Testis (tissue), 3 donors: Measurements from ENCODE around the gene KIF26B. TPM values are rescaled to one million over a fixed set of nuclear protein-coding genes. Genes with fewer than 3 reads are reported as not detected.

ENCODE experiments used
- DNase-seq: peaks from one replicate; pipeline ENCODE4 v3.0.0-alpha.2; 2019
- H3K27ac ChIP-seq, 2 donors: fragments of 200-600 bp; sonication (generic); one replicate each; pipeline ENCODE4 v1.5.1; 2019
- H3K27me3 ChIP-seq: fragments of 200-600 bp; sonication (generic); one replicate; pipeline ENCODE4 v1.5.1; 2019
- H3K36me3 ChIP-seq: fragments of 200-600 bp; sonication (generic); one replicate; pipeline ENCODE4 v1.5.1; 2017; ENCODE audit warnings: low read depth; ENCODE audit errors: missing control alignments
- H3K4me1 ChIP-seq: fragments of 200-600 bp; sonication (generic); one replicate; pipeline ENCODE4 v1.5.1; 2019
- H3K4me3 ChIP-seq, 2 donors: fragments of 200-600 bp; sonication (generic); one replicate each; pipeline ENCODE4 v1.5.1; 2017 to 2019
- H3K9me3 ChIP-seq: fragments of 200-600 bp; sonication (generic); one replicate; pipeline ENCODE4 v1.5.1; 2017
- CTCF ChIP-seq, 3 experiments: fragments of 450-650 bp in 2 of 3; fragments of 200-600 bp in 1 of 3; sonication (generic) in 1 of 3; IDR thresholded peaks; one replicate each; pipeline ENCODE4 v1.5.1; 2016 to 2019; ENCODE audit warnings: antibody characterized with exemption in 3 of 3, mild to moderate bottlenecking in 2 of 3, moderate library complexity in 1 of 3
- POLR2A ChIP-seq: fragments of 450-650 bp; IDR thresholded peaks from one replicate; pipeline ENCODE4 v1.6.1; 2017; ENCODE audit warnings: antibody characterized with exemption, mild to moderate bottlenecking, moderate library complexity
- WGBS, 2 donors: methylation state at CpG; one replicate each; pipeline ENCODE4 v1.1.5; 2018; 5-methylcytosine and 5-hydroxymethylcytosine counted together
- intact Hi-C: fragments of 100-400 bp; cut with DNase I; formaldehyde crosslinking; loops from one replicate; pipeline ENCODE4 v1.15.1; 2023; ENCODE audit warnings: low total_unique reads
- polyA plus RNA-seq: library from polyadenylated mRNA; stranded (reverse); fragments of 350-450 nt; fragmentation: Illumina TruSeq; extraction: RNeasy Lipid Tissue Mini Kit (QIAGEN cat#74804); gene quantifications from one replicate; pipeline ENCODE4 v1.2.3, GENCODE V29; 2014; ENCODE audit warnings: low read depth, low replicate concordance; ENCODE audit not compliant: insufficient read depth
- total RNA-seq, 2 donors: library from RNA; depleted of rRNA; stranded (reverse); fragments of >200 nt; gene quantifications; one replicate each; pipeline ENCODE4 v1.2.3, GENCODE V29; 2016

Gene KIF26B
- total and polyA plus RNA-seq, 3 donors from 2014 or later = 3.0 to 4.8 (median 3.1) TPM

- H3K4me3 ChIP-seq = no peak overlapping the region
- no peak overlapping the region for H3K27ac ChIP-seq
- no peaks in the 10 kb centered on the region for H3K36me3 ChIP-seq
- no peaks in the 10 kb centered on the region for H3K27me3 ChIP-seq
- TF ChIP-seq CTCF (IDR thresholded peaks at IDR 0.05) = no peak
- TF ChIP-seq POLR2A = no peak
- no peaks in the 10 kb centered on the region for H3K9me3 ChIP-seq
- no peak for DNase-seq
- intact Hi-C loops = no loop called here
- no peaks in the 10 kb centered on the region for H3K4me1 ChIP-seq
- WGBS, 2 donors = 93 to 95% methylated on average over 7 of the region's 7 CpGs
Observed at GRCh38 chr1:245475126-245475525, 320.3 kb downstream of the KIF26B start.

DNA sequence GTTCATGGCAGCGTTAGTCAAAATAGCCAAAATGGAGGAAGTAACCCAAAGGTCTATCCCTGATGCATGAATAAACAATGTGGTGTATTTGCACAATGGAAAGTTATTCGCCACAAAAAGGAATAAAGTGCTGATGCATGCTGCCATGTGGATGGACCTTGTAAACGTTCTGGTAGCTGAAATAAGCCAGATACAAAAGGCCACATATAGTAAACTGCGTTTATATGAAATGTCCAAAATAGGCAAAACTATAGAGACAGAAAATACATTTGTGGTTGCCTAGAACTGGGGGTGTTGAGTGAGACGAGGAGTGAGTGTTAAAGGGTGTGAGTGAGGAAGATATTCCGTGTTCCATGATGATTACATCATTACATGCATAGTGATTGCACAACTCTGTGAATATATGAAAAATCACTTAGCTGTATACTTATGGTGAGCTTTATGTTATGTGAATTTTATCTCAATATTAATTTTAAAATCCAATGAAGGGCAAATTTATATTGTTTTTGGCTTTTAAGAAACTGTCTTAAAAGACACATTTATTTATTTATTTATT, 321.3 kb downstream of the KIF26B start:
- 82 to 88% methylated on average over 6 of the region's 6 CpGs for WGBS, 2 donors
- Histone ChIP-seq H3K4me1 (no peaks in the 10 kb centered on the region), H3K27ac (no peak overlapping the region), H3K36me3 (no peaks in the 10 kb centered on the region), H3K9me3 (no peaks in the 10 kb centered on the region), H3K4me3 (no peak overlapping the region), H3K27me3 (no peaks in the 10 kb centered on the region)
- no peak for DNase-seq
- intact Hi-C loops = no loop called here
- TF ChIP-seq CTCF (IDR thresholded peaks at IDR 0.05) (no peak), POLR2A (no peak)

- intact Hi-C loops = no loop called here
- WGBS, 2 donors = 67 to 81% methylated on average over 8 of the region's 8 CpGs
Observed at GRCh38 chr1:245477941-245478340, 323.2 kb downstream of the KIF26B start.

GRCh38 chr1:245480393-245481120, 325.8 kb downstream of the KIF26B start:
- no peak for DNase-seq
- H3K27ac ChIP-seq = no peak overlapping the region
- intact Hi-C loops = no loop called here
- H3K9me3 ChIP-seq = no peaks in the 10 kb centered on the region
- H3K27me3 ChIP-seq = no peaks in the 10 kb centered on the region
- TF ChIP-seq CTCF (IDR thresholded peaks at IDR 0.05) = no peak
- no peak for TF ChIP-seq POLR2A
- H3K36me3 ChIP-seq = no peaks in the 10 kb centered on the region
- 84 to 85% methylated on average over 5 to 6 of the region's 6 CpGs for WGBS, 2 donors
- no peak overlapping the region for H3K4me3 ChIP-seq
- H3K4me1 ChIP-seq = no peaks in the 10 kb centered on the region

More at GRCh38 chr1:245477941-245478340, 323.2 kb downstream of the KIF26B start:
- Histone ChIP-seq H3K4me3 (no peak overlapping the region), H3K9me3 (no peaks in the 10 kb centered on the region), H3K27me3 (no peaks in the 10 kb centered on the region), H3K4me1 (no peaks in the 10 kb centered on the region), H3K27ac (no peak overlapping the region), H3K36me3 (no peaks in the 10 kb centered on the region)
- TF ChIP-seq POLR2A (no peak), CTCF (IDR thresholded peaks at IDR 0.05) (no peak)
- no peak for DNase-seq

GRCh38 chr1:245481261-245481660, 326.5 kb downstream of the KIF26B start:
- Histone ChIP-seq H3K27ac (no peak overlapping the region), H3K4me1 (no peaks in the 10 kb centered on the region), H3K4me3 (no peak overlapping the region), H3K9me3 (no peaks in the 10 kb centered on the region), H3K27me3 (no peaks in the 10 kb centered on the region), H3K36me3 (no peaks in the 10 kb centered on the region)
- DNase-seq = no peak
- WGBS, 2 donors = 71 to 82% methylated on average over 6 of the region's 6 CpGs
- TF ChIP-seq CTCF (IDR thresholded peaks at IDR 0.05) (no peak), POLR2A (no peak)
- intact Hi-C loops = no loop called here
